ENCODE measurements around the gene TRAF3IP3.

DNA sequence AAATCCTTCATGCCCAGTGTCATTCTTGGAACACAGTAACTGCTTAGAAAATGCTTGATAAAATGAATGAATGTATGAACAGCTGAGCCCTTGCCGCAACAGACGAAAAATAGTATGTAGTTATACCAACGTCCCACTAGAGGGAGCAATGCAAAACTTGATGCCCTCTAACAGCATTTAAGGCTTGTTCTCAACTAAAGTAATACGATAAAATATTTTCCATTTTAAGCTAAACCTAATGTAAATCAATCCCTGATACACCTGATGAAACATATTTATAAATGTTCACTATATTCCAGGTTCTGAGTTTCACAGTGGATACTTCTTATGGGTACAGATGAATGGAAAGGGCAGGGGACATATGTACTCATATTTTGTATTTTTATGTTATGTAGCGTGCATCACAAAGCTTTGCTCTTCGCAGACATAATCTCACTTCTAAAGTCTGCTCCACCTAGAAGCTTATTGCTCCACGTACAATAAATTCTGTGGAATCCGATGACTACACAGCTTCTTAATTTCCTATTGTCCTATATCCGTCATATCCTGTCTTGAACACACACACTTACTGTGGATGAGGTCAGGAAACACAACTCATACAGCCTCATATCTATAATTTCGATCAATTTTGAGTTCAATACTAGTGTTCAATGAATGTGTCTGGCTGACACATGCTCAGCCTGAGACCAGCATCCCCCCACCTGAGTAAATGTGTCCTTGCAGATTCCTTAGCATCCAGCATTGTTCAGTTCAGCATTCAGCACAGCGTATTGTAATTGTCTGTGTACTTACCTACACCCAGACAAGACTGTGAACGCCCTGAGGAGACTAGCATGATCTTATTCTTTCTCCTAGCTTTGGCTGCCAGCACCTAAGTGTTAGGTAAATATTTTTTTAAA lies 67.5 kb downstream of the TRAF3IP3 start:
- TF ChIP-seq POLR2AphosphoS5 (IDR thresholded peaks at IDR 0.05; ENCODE audit: low read depth, low read length) (no peak), SMC3 (IDR thresholded peaks at IDR 0.05; ENCODE audit: low read depth, low read length) (peak; percentile 52), JUND (IDR thresholded peaks at IDR 0.05) (peak; percentile 48; the same call in 1 of the 2 replicates), CHD2 (IDR thresholded peaks at IDR 0.05; ENCODE audit: low read length, partially characterized antibody) (no peak)
- TF ChIP-seq, protein P1, sequence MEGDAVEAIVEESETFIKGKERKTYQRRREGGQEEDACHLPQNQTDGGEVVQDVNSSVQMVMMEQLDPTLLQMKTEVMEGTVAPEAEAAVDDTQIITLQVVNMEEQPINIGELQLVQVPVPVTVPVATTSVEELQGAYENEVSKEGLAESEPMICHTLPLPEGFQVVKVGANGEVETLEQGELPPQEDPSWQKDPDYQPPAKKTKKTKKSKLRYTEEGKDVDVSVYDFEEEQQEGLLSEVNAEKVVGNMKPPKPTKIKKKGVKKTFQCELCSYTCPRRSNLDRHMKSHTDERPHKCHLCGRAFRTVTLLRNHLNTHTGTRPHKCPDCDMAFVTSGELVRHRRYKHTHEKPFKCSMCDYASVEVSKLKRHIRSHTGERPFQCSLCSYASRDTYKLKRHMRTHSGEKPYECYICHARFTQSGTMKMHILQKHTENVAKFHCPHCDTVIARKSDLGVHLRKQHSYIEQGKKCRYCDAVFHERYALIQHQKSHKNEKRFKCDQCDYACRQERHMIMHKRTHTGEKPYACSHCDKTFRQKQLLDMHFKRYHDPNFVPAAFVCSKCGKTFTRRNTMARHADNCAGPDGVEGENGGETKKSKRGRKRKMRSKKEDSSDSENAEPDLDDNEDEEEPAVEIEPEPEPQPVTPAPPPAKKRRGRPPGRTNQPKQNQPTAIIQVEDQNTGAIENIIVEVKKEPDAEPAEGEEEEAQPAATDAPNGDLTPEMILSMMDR (IDR thresholded peaks at IDR 0.05): peak; percentile 89
- TF ChIP-seq, protein P2, sequence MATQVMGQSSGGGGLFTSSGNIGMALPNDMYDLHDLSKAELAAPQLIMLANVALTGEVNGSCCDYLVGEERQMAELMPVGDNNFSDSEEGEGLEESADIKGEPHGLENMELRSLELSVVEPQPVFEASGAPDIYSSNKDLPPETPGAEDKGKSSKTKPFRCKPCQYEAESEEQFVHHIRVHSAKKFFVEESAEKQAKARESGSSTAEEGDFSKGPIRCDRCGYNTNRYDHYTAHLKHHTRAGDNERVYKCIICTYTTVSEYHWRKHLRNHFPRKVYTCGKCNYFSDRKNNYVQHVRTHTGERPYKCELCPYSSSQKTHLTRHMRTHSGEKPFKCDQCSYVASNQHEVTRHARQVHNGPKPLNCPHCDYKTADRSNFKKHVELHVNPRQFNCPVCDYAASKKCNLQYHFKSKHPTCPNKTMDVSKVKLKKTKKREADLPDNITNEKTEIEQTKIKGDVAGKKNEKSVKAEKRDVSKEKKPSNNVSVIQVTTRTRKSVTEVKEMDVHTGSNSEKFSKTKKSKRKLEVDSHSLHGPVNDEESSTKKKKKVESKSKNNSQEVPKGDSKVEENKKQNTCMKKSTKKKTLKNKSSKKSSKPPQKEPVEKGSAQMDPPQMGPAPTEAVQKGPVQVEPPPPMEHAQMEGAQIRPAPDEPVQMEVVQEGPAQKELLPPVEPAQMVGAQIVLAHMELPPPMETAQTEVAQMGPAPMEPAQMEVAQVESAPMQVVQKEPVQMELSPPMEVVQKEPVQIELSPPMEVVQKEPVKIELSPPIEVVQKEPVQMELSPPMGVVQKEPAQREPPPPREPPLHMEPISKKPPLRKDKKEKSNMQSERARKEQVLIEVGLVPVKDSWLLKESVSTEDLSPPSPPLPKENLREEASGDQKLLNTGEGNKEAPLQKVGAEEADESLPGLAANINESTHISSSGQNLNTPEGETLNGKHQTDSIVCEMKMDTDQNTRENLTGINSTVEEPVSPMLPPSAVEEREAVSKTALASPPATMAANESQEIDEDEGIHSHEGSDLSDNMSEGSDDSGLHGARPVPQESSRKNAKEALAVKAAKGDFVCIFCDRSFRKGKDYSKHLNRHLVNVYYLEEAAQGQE (IDR thresholded peaks at IDR 0.05; ENCODE audit: low read depth, low read length): no peak

Data from SK-N-SH (cell line).